H9 (cell line): ENCODE data around the gene LMBR1. TPM values are rescaled to one million over a fixed set of nuclear protein-coding genes. Genes with fewer than 3 reads are reported as not detected.

ENCODE experiments used
- DNase-seq: peaks from one replicate; pipeline ENCODE4 v3.0.0-alpha.2; 2017
- H2AFZ ChIP-seq: one replicate; pipeline ENCODE4 v1.6.1; 2013; ENCODE audit warnings: mild to moderate bottlenecking, low read length, control low read depth, moderate library complexity
- H2AK5ac ChIP-seq: 2 replicates; pipeline ENCODE4 v1.6.1; 2013; ENCODE audit warnings: low read length, control low read depth, mixed read lengths; ENCODE audit not compliant: insufficient read length
- H2BK120ac ChIP-seq: one replicate; pipeline ENCODE4 v1.6.1; 2013; ENCODE audit warnings: low read depth, mild to moderate bottlenecking, low read length, control low read depth, inconsistent platforms; ENCODE audit not compliant: poor library complexity, severe bottlenecking
- H2BK12ac ChIP-seq: 2 replicates; pipeline ENCODE4 v1.6.1; 2013; ENCODE audit warnings: low read length, control low read depth, mixed read lengths, low read depth; ENCODE audit not compliant: insufficient read length
- H2BK15ac ChIP-seq: 2 replicates; pipeline ENCODE4 v1.6.1; 2013; ENCODE audit warnings: low read depth, low read length, control low read depth
- H2BK20ac ChIP-seq: one replicate; pipeline ENCODE4 v1.6.1; 2013; ENCODE audit warnings: low read depth, mild to moderate bottlenecking, low read length, control low read depth, inconsistent platforms; ENCODE audit not compliant: poor library complexity, severe bottlenecking
- H2BK5ac ChIP-seq: 2 replicates; pipeline ENCODE4 v1.6.1; 2013; ENCODE audit warnings: low read length, control low read depth, mixed read lengths; ENCODE audit not compliant: insufficient read length
- H3K14ac ChIP-seq: 2 replicates; pipeline ENCODE4 v1.6.1; 2013; ENCODE audit warnings: low read length, control low read depth; ENCODE audit not compliant: insufficient read depth
- H3K18ac ChIP-seq: 2 replicates; pipeline ENCODE4 v1.6.1; 2013; ENCODE audit warnings: low read depth, mild to moderate bottlenecking, mixed read lengths, low read length, control low read depth; ENCODE audit not compliant: insufficient read length
- H3K23ac ChIP-seq: 2 replicates; pipeline ENCODE4 v1.6.1; 2013; ENCODE audit warnings: low read length, control low read depth, mixed read lengths, low read depth; ENCODE audit not compliant: insufficient read length
- H3K23me2 ChIP-seq: 2 replicates; pipeline ENCODE4 v1.6.1; 2013; ENCODE audit warnings: low read depth, mild to moderate bottlenecking, mixed read lengths, low read length, control low read depth; ENCODE audit not compliant: insufficient read length, poor library complexity, severe bottlenecking
- H3K27ac ChIP-seq: 2 replicates; pipeline ENCODE4 v1.5.1; 2013; ENCODE audit warnings: low read length, control low read depth, mixed read lengths, low read depth; ENCODE audit not compliant: insufficient read length
- H3K27me3 ChIP-seq: 2 replicates; pipeline ENCODE4 v1.6.1; 2013; ENCODE audit warnings: low read length, control low read depth, inconsistent platforms; ENCODE audit not compliant: insufficient read depth
- H3K4ac ChIP-seq: 2 replicates; pipeline ENCODE4 v1.6.1; 2013; ENCODE audit warnings: low read depth, mild to moderate bottlenecking, control low read depth, inconsistent platforms, low read length, moderate library complexity
- H3K4me1 ChIP-seq: 2 replicates; pipeline ENCODE4 v1.6.1; 2013; ENCODE audit warnings: low read length, control low read depth, inconsistent platforms; ENCODE audit not compliant: insufficient read depth
- H3K4me2 ChIP-seq: 2 replicates; pipeline ENCODE4 v1.6.1; 2013; ENCODE audit warnings: low read length, control low read depth, mixed read lengths; ENCODE audit not compliant: insufficient read length, insufficient read depth
- H3K56ac ChIP-seq: 2 replicates; pipeline ENCODE4 v1.6.1; 2013; ENCODE audit warnings: low read depth, mild to moderate bottlenecking, mixed read lengths, low read length, control low read depth; ENCODE audit not compliant: insufficient read length
- H3K79me1 ChIP-seq: 2 replicates; pipeline ENCODE4 v1.6.1; 2013; ENCODE audit warnings: low read depth, mild to moderate bottlenecking, moderate library complexity, low read length, control low read depth, inconsistent platforms; ENCODE audit not compliant: insufficient read depth, poor library complexity, severe bottlenecking
- H3K79me2 ChIP-seq: 2 replicates; pipeline ENCODE4 v1.6.1; 2013; ENCODE audit warnings: low read length, control low read depth, inconsistent platforms; ENCODE audit not compliant: insufficient read depth
- H3K9ac ChIP-seq: 2 replicates; pipeline ENCODE4 v1.6.1; 2013; ENCODE audit warnings: low read length, control low read depth, mixed read lengths; ENCODE audit not compliant: insufficient read length; ENCODE audit errors: extremely low read depth
- H3K9me3 ChIP-seq: one replicate; pipeline ENCODE4 v1.6.1; 2013; ENCODE audit warnings: low read depth, low read length, inconsistent platforms; ENCODE audit not compliant: control insufficient read depth
- H3T11ph ChIP-seq: one replicate; pipeline ENCODE4 v1.6.1; 2013; ENCODE audit warnings: mild to moderate bottlenecking, low read length, control low read depth, inconsistent platforms
- H4K20me1 ChIP-seq: one replicate; pipeline ENCODE4 v1.6.1; 2013; ENCODE audit not compliant: control insufficient read depth, insufficient read length, insufficient read depth
- H4K5ac ChIP-seq: 2 replicates; pipeline ENCODE4 v1.6.1; 2013; ENCODE audit warnings: low read depth, mild to moderate bottlenecking, mixed read lengths, low read length, control low read depth; ENCODE audit not compliant: insufficient read length
- H4K8ac ChIP-seq: replicated peaks from 2 replicates; pipeline ENCODE4 v1.6.1; 2013; ENCODE audit warnings: low read length, control low read depth, mixed read lengths, low read depth; ENCODE audit not compliant: insufficient read length
- H4K91ac ChIP-seq: 2 replicates; pipeline ENCODE4 v1.6.1; 2013; ENCODE audit warnings: low read depth, mild to moderate bottlenecking, moderate library complexity, mixed read lengths, low read length, control low read depth; ENCODE audit not compliant: insufficient read length
- H3K27ac Mint-ChIP-seq, 3 experiments: 2 replicates in 2 of 3; 3 replicates in 1 of 3; pipeline ENCODE4 v1.8.0; 2020 to 2021; ENCODE audit warnings: mixed read lengths in 3 of 3, mild to moderate bottlenecking in 1 of 3, moderate library complexity in 1 of 3
- H3K27me3 Mint-ChIP-seq: 2 replicates; pipeline ENCODE4 v1.8.0; 2021; ENCODE audit warnings: low read depth, mild to moderate bottlenecking, moderate library complexity, mixed read lengths
- H3K36me3 Mint-ChIP-seq, 3 experiments: 2 replicates in 2 of 3; 3 replicates in 1 of 3; pipeline ENCODE4 v1.8.0; 2020 to 2021; ENCODE audit warnings: low read depth in 3 of 3, mixed read lengths in 3 of 3; ENCODE audit not compliant: insufficient read depth in 1 of 3
- H3K4me1 Mint-ChIP-seq, 2 experiments: 2 replicates each; pipeline ENCODE4 v1.8.0; 2020; ENCODE audit warnings: mixed read lengths in 2 of 2
- H3K4me3 Mint-ChIP-seq, 2 experiments: 2 replicates in 1 of 2; 3 replicates in 1 of 2; pipeline ENCODE4 v1.8.0; 2020 to 2021; ENCODE audit warnings: mild to moderate bottlenecking in 2 of 2, mixed read lengths in 2 of 2, moderate library complexity in 1 of 2
- H3K9me3 Mint-ChIP-seq, 2 experiments: 2 replicates in 1 of 2; 3 replicates in 1 of 2; pipeline ENCODE4 v1.8.0; 2020; ENCODE audit warnings: mild to moderate bottlenecking in 2 of 2, mixed read lengths in 2 of 2, moderate library complexity in 1 of 2
- CTCF ChIP-seq: fragments of 200-600 bp; sonication (generic); conservative IDR thresholded peaks from 3 replicates; pipeline ENCODE4 v1.8.0; 2021; ENCODE audit warnings: antibody characterized with exemption, mild to moderate bottlenecking
- WGBS: extraction: QIAGEN DNeasy Blood & Tissue Kit; methylation state at CpG from one replicate; pipeline ENCODE4 v1.1.7; 2013; ENCODE audit warnings: missing lambda C conversion rate, low lambda C conversion rate, mixed read lengths; ENCODE audit not compliant: insufficient read length; ENCODE audit errors: extremely low coverage; 5-methylcytosine and 5-hydroxymethylcytosine counted together
- total RNA-seq: library from RNA; stranded (reverse); gene quantifications from 2 replicates; pipeline ENCODE4 v1.2.1, GENCODE V29; 2021

The LMBR1 gene
- total RNA-seq, 1 experiment from 2014 or later = 62.3 TPM

GRCh38 chr7:156941393-156942182, 48.6 kb upstream of the LMBR1 start:
- H3K4me1 Mint-ChIP-seq = peaks cover 4 to 17% of the 10 kb centered on the region in 2 experiments; a peak in 3 of 4 replicates
- H3K56ac ChIP-seq = no peak overlapping the region
- no peak overlapping the region for H2BK15ac ChIP-seq
- H3K27ac Mint-ChIP-seq = no peak overlapping the region
- no peak overlapping the region for H2BK12ac ChIP-seq
- peaks cover 6 to 15% (median 10%) of the 10 kb centered on the region in 3 experiments; a peak in 6 of 7 replicates for H3K36me3 Mint-ChIP-seq
- H4K5ac ChIP-seq = peak overlapping the region; percentile 49
- no peak overlapping the region for H2BK20ac ChIP-seq
- no peaks in the 10 kb centered on the region for H3K79me1 ChIP-seq
- H3K23me2 ChIP-seq = peaks cover 4% of the 10 kb centered on the region
- no peak overlapping the region for H3K4me2 ChIP-seq
- no peak overlapping the region for H2BK5ac ChIP-seq
- no peak overlapping the region for H3K4ac ChIP-seq
- no peak overlapping the region for H3K9ac ChIP-seq
- TF ChIP-seq CTCF = no peak
- peaks cover 14 to 16% of the 10 kb centered on the region in 2 experiments for H3K9me3 Mint-ChIP-seq
- peak overlapping the region in 1 of 2 experiments; percentile 4; a peak in 1 of 5 replicates for H3K4me3 Mint-ChIP-seq
- no peak overlapping the region for H2AK5ac ChIP-seq
- no peak overlapping the region for H4K91ac ChIP-seq
- peaks cover 38% of the 10 kb centered on the region for H3K27me3 Mint-ChIP-seq
- H2BK120ac ChIP-seq = no peak overlapping the region
- no peak overlapping the region for H3K18ac ChIP-seq
- peaks cover 5% of the 10 kb centered on the region for H3K9me3 ChIP-seq
- H3K23ac ChIP-seq = no peak overlapping the region
- no peaks in the 10 kb centered on the region for H4K20me1 ChIP-seq
- no peak overlapping the region for H3K14ac ChIP-seq
- no peak overlapping the region for H3T11ph ChIP-seq
- H4K8ac ChIP-seq = no peak overlapping the region
- H2AFZ ChIP-seq = no peak overlapping the region
- H3K4me1 ChIP-seq = no peaks in the 10 kb centered on the region; the same call in 1 of the 2 replicates
- H3K79me2 ChIP-seq = no peaks in the 10 kb centered on the region
- no peaks in the 10 kb centered on the region for H3K27me3 ChIP-seq
- WGBS = 100% methylated on average over 4 of the region's 92 CpGs
- no peak overlapping the region for H3K27ac ChIP-seq
- no peak for DNase-seq
